HG03159 (cell line): ENCODE measurements around the gene AKAP9.
"Not testable (repeated sequence)": the region's sequence is repeated elsewhere in the genome, so short reads cannot be mapped to it uniquely, and the experiment has no call there.

ENCODE experiments used
- ATAC-seq: cut with Tn5 transposase; IDR thresholded peaks from one replicate; pipeline ENCODE4 v1.9.1; 2021; ENCODE audit warnings: mild to moderate bottlenecking, moderate library complexity; ENCODE audit not compliant: unreplicated experiment

Gene AKAP9

DNA sequence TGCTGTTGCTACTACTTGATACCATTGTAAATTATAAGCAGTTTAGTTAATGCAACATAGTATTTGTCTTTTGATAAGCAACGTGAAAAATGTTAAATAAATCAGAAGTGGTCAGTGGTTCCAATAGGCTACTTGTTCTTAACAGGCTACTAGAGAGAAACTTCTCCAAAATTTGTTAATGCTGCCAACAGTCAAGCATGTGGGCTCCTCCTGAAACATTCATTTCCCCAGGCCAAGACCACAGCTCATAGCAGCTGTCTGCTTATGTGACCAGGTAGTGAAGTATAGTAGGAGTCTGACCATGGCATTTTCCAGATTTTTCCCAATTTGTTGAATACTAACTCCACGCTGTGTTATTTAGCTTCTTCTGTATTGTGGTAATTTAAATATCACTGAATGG is 112.7 kb downstream of the AKAP9 start:
- ATAC-seq = no peak

DNA sequence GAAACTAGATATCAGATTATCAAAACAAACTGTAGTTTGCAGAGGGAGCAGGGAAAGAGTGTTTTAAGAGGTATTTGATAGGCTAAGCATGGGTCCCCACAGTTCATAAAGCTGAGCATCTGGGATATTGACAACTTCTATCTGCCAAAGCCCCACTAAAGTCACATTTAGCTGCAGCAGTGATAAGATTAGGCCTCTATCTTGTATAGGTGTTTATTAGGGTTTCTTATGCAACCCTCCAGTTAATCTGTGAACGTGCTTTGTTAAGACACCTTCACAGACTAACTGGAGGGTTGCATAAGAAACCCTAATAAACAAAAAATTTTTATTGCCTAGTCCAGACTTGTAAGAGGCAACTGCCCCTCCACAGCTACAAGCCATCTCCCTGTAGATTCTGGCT is 115.6 kb downstream of the AKAP9 start:
- ATAC-seq = no peak

- no peak for ATAC-seq
These were observed 116.7 kb downstream of the AKAP9 start for GRCh38 chr7:92057375-92057774.

DNA sequence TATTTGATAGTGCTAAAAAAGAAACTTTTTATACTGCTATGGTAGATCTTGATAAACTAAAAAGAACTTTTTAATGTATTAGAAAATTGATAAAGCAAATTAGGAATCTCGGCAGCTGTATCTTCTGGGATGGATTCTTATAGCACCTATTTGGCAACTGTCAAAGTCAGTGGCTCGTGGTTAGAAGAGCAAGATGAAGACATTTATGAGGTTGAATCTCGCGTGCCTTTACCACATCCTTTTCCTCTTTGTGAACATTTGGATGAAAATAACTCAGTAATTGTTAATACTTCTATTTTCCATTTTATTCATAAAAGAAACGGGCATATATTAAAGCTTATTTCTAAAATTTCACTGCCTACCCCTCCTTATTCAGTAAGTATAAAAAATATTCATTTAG is 117.4 kb downstream of the AKAP9 start:
- no peak for ATAC-seq

- no peak for ATAC-seq
These were observed 118.2 kb downstream of the AKAP9 start for GRCh38 chr7:92058899-92059298.

GRCh38 chr7:92061154-92061553 is 120.5 kb downstream of the AKAP9 start:
- ATAC-seq = no peak

GRCh38 chr7:92064438-92065029 is 123.9 kb downstream of the AKAP9 start:
- ATAC-seq = no peak

DNA sequence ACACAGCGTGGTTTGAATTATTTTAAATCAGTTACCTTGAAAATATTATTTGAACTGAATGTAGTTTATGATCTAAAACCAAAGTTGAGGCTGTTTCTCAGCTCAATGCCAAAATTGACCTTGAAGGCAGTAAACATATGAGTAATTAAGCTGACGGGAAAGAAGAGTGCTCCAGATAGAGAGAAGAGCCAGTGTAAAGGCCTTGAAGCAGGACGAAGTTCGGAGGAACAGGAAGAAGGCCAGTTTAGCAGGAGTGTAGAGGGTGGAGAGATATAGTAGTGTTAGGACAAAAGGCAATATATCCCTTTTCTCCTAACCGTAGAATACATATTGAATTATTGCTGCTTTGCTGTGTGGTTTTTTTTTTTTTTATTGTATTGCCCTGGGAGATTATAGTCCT is 130.4 kb downstream of the AKAP9 start:
- no peak for ATAC-seq

- ATAC-seq = no peak
These were observed 131.5 kb downstream of the AKAP9 start for GRCh38 chr7:92072121-92072520.

- no peak for ATAC-seq
These were observed 132.0 kb downstream of the AKAP9 start for GRCh38 chr7:92072708-92073107.

GRCh38 chr7:92075455-92076158 is 134.9 kb downstream of the AKAP9 start:
- ATAC-seq = no peak

DNA sequence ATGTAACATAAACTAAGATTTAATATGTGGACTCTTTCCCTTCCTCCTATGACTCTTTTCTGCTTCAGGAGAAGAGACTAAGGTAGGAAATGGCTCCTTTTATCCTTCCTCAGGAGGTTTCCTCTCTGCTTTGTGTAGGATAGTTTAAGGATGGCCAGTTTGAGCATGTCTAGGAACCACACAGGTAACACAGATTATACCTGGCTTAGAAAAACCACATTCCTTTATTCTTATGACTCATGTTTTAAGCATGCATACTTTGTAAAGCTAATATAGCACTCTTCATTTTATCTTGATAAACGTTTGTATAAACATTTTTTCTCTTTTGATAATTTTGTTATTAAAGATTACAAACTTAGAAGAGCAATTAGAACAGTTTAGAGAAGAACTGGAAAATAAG is 135.8 kb downstream of the AKAP9 start:
- ATAC-seq = no peak

DNA sequence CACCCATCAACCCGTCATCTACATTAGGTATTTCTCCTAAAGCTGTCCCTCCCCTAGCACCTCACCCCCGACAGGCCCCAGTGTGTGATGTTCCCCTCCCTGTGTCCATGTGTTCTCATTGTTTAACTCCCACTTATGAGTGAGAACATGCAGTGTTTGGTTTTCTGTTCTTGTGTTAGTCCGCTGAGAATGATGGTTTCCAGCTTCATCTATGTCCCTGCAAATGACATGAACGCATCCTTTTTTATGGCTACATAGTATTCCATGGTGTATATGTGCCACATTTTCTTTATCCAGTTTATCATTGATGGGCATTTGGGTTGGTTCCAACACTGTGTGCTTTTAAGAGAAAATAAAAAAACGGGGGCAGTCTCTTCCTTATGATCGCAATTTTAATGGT is 143.3 kb downstream of the AKAP9 start:
- not testable (repeated sequence) for ATAC-seq

- ATAC-seq = no peak
These were observed 147.6 kb downstream of the AKAP9 start for GRCh38 chr7:92088266-92088665.

DNA sequence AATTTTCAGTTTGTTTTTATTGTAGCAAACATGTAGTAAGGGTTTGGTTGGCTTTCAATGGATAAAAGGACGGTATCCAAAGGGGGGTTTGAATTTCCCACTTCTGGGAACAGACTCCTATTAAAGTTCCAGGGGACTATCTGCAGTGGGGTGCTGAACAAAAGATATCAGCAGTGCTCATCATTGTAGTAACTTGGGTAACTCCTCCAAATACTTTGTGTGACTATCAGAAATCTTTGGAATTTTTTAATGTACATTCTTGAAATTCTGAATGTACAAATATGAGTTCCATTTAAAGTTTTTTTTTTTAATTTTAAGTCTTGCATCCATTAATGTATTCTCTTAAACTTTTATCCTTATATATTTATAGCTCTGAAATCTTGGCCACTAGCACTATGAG is 151.5 kb downstream of the AKAP9 start:
- no peak for ATAC-seq

GRCh38 chr7:92095380-92095779 is 154.7 kb downstream of the AKAP9 start:
- ATAC-seq = no peak

- no peak for ATAC-seq
These were observed 159.9 kb downstream of the AKAP9 start for GRCh38 chr7:92100534-92100933.

DNA sequence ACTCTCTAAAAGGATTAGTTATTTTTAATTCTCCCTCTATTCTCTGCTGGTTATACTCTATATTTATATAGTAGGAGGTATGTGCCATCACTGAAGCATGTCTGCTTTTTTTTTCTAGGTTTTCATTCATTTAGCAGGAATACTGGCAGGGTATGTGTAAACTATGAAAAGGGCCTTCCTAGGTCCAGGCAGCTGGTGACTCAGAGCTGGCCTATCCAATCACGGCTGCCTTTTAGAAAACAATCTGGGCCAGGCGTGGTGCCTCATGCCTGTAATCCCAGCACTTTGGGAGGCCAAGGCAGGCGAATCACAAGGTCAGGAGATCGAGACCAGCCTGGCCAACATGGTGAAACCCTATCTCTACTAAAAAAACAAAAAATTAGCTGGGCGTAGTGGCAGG is 162.2 kb downstream of the AKAP9 start:
- ATAC-seq = not testable (repeated sequence)

GRCh38 chr7:92108821-92109220 is 168.2 kb downstream of the AKAP9 start:
- ATAC-seq = no peak

GRCh38 chr7:92110857-92111256 is 170.2 kb downstream of the AKAP9 start:
- no peak for ATAC-seq

DNA sequence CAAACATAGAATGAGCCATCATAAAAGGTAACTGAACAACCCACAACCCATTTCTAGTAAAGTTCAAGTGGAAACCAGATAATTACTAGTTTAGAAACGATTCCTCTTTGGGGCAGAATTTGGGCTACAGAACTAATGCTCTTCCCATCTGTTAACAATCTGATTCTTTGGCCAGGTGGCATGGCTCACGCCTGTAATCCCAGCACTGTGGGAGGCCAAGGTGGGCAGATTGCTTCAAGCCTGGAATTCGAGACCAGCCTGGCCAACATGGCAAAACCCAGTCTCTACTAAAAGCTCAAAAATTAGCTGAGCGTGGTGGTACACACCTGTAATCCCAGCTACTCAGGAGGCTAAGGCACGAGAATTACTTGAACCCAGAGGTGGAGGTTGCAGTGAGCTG is 175.2 kb downstream of the AKAP9 start:
- no peak for ATAC-seq

DNA sequence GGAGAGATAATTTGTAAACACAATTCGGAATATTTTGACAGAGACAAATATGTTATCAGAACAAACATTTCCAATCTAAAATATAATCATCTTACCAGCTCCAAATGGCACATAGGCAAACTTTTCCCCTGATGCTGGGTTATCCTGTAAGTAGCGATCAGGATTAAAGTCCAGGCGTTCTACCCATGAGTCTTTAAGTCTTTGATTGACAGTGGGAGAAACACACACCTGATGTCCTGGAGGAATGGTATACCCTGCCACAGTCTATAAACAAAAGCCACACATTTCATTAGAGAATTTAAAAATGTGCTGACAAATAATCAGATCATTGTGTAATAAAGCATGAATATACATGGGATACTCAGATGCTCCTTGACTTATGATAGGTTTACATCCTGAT is 176.3 kb downstream of the AKAP9 start:
- ATAC-seq = no peak

- no peak for ATAC-seq
These were observed 178.6 kb downstream of the AKAP9 start for GRCh38 chr7:92119213-92119759.
